BJ (cell line): ENCODE measurements around the gene ATP2A3. TPM values are rescaled to one million over a fixed set of nuclear protein-coding genes. Genes with fewer than 3 reads are reported as not detected.

Experiments used
- CTCF ChIA-PET: fragments of 350-600 bp; formaldehyde crosslinking; extraction: SDS; loops from one replicate; lab custom pipeline; 2021; ENCODE audit warnings: antibody characterized with exemption, inconsistent platforms; lab: Yijun Ruan, JAX
- POLR2A ChIA-PET: fragments of 300-600 bp; sonication (Branson Sonifier 250); formaldehyde crosslinking; extraction: SDS; loops from one replicate; lab custom pipeline; 2021; ENCODE audit warnings: antibody characterized with exemption; lab: Charles Lee
- DNase-seq: peaks from one replicate; pipeline ENCODE4 v3.0.0-alpha.2; 2011; ENCODE audit warnings: low read depth
- H3K27me3 ChIP-seq: 2 replicates; pipeline ENCODE4 v1.6.0; 2011; ENCODE audit warnings: low read length; ENCODE audit not compliant: control insufficient read depth, insufficient read depth
- H3K36me3 ChIP-seq: 2 replicates; pipeline ENCODE4 v1.5.1; 2011; ENCODE audit warnings: low read length; ENCODE audit not compliant: control insufficient read depth, insufficient read depth
- H3K4me3 ChIP-seq: 2 replicates; pipeline ENCODE4 v1.5.1; 2011; ENCODE audit warnings: low read depth, mild to moderate bottlenecking, control low read depth, low read length
- CTCF ChIP-seq: IDR thresholded peaks from 2 replicates; pipeline ENCODE4 v1.5.1; 2011; ENCODE audit warnings: low read depth, mild to moderate bottlenecking, control low read depth, inconsistent platforms, low read length, moderate library complexity; ENCODE audit not compliant: insufficient read depth
- polyA plus RNA-seq: library from polyadenylated mRNA; depleted of rRNA; stranded (reverse); fragments of >200 nt; gene quantifications from 2 replicates; pipeline ENCODE4 v1.2.3, GENCODE V29; 2011

ATP2A3 gene
- polyA plus RNA-seq, 1 experiment, result 1.1 TPM

- no peak for DNase-seq
- CTCF ChIA-PET, result interaction anchor here (1.4 kb wide), 1 partner anchor 49 kb away, joined by 3 read pairs; no protein-coding TSS in a partner anchor
Measured at GRCh38 chr17:3962965-3963236, 1.3 kb downstream of the ATP2A3 start.

GRCh38 chr17:3962217-3962964, 1.8 kb downstream of the ATP2A3 start:
- no peak for DNase-seq
- H3K27me3 ChIP-seq, result peaks cover 18% of the 10 kb centered on the region
- ChIA-PET CTCF (interaction anchor here (1.4 kb wide), 1 partner anchor 48 kb away, joined by 3 read pairs; no protein-coding TSS in a partner anchor), POLR2A (no interaction called here)
- H3K4me3 ChIP-seq, result no peak overlapping the region
- no peak for TF ChIP-seq CTCF
- H3K36me3 ChIP-seq, result no peaks in the 10 kb centered on the region

More at GRCh38 chr17:3962965-3963236, 1.3 kb downstream of the ATP2A3 start:
- POLR2A ChIA-PET, result no interaction called here
- no peak overlapping the region for H3K4me3 ChIP-seq
- H3K27me3 ChIP-seq, result peaks cover 18% of the 10 kb centered on the region
- no peaks in the 10 kb centered on the region for H3K36me3 ChIP-seq
- TF ChIP-seq CTCF, result no peak

GRCh38 chr17:3961564-3962047, 2.6 kb downstream of the ATP2A3 start:
- DNase-seq, result no peak
- CTCF ChIA-PET, result interaction anchor here (1.4 to 1.9 kb wide), 2 partner anchors 13 to 48 kb away, joined by 3 to 10 read pairs; no protein-coding TSS in a partner anchor
- TF ChIP-seq CTCF, result no peak
- Histone ChIP-seq H3K36me3 (no peaks in the 10 kb centered on the region), H3K4me3 (no peak overlapping the region), H3K27me3 (peaks cover 18% of the 10 kb centered on the region)
- POLR2A ChIA-PET, result no interaction called here

- ChIA-PET POLR2A (no interaction called here), CTCF (interaction anchor here (1.9 kb wide), 1 partner anchor 12 kb away, joined by 10 read pairs; no protein-coding TSS in a partner anchor)
- DNase-seq, result no peak
- H3K27me3 ChIP-seq, result peaks cover 18% of the 10 kb centered on the region
- H3K36me3 ChIP-seq, result no peaks in the 10 kb centered on the region
- no peak overlapping the region for H3K4me3 ChIP-seq
- no peak for TF ChIP-seq CTCF
Measured at GRCh38 chr17:3960764-3961163, 3.5 kb downstream of the ATP2A3 start.

GRCh38 chr17:3959921-3960601, 4.2 kb downstream of the ATP2A3 start:
- Histone ChIP-seq H3K4me3 (no peak overlapping the region), H3K36me3 (no peaks in the 10 kb centered on the region), H3K27me3 (peaks cover 18% of the 10 kb centered on the region)
- ChIA-PET POLR2A (no interaction called here), CTCF (interaction anchor here (1.3 to 1.9 kb wide), 2 partner anchors 11 to 45 kb away, joined by 3 to 10 read pairs; no protein-coding TSS in a partner anchor)
- DNase-seq, result no peak
- TF ChIP-seq CTCF, result no peak
